H1 (cell line): ENCODE results near the gene ING1. TPM values are rescaled to one million over a fixed set of nuclear protein-coding genes. Genes with fewer than 3 reads are reported as not detected.

Experiments used
- CTCF ChIA-PET: fragments of 300-600 bp; sonication (Branson Sonifier 250); formaldehyde crosslinking; loops from one replicate; lab custom pipeline; 2021; ENCODE audit not compliant: partially characterized antibody; lab: Charles Lee
- POLR2A ChIA-PET: fragments of 300-600 bp; sonication (Branson Sonifier 250); formaldehyde crosslinking; loops from one replicate; lab custom pipeline; 2021; ENCODE audit warnings: inconsistent platforms; ENCODE audit not compliant: partially characterized antibody; lab: Charles Lee
- DNase-seq, 2 experiments: peaks; one replicate each; pipeline versions ENCODE4 v3.0.0 to v3.0.0-alpha.2; 2010 to 2022; ENCODE audit warnings: low spot score in 2 of 2, low read depth in 1 of 2, mixed read lengths in 1 of 2
- FAIRE-seq: peaks from 2 replicates; lab custom pipeline; 2011; peaks lifted over from hg19 to GRCh38; lab: Jason Lieb, UNC
- H2AFZ ChIP-seq: 2 replicates; pipeline ENCODE4 v1.8.1; 2012; ENCODE audit warnings: low read length, inconsistent platforms
- H2AK5ac ChIP-seq: 2 replicates; pipeline ENCODE4 v1.6.1; 2013; ENCODE audit warnings: low read depth, low read length
- H2BK120ac ChIP-seq: replicated peaks from 2 replicates; pipeline ENCODE3; 2013; ENCODE audit warnings: low read depth, low read length, inconsistent platforms
- H2BK12ac ChIP-seq: 2 replicates; pipeline ENCODE4 v1.6.1; 2013; ENCODE audit warnings: low read depth, low read length
- H2BK15ac ChIP-seq: 2 replicates; pipeline ENCODE4 v1.6.1; 2013; ENCODE audit warnings: low read length
- H2BK20ac ChIP-seq: 2 replicates; pipeline ENCODE4 v1.6.1; 2013; ENCODE audit warnings: low read length
- H2BK5ac ChIP-seq: 2 replicates; pipeline ENCODE4 v1.6.1; 2013; ENCODE audit warnings: low read depth, low read length
- H3K14ac ChIP-seq: 2 replicates; pipeline ENCODE4 v1.6.1; 2013; ENCODE audit warnings: inconsistent platforms; ENCODE audit not compliant: insufficient read length
- H3K18ac ChIP-seq: 2 replicates; pipeline ENCODE4 v1.6.1; 2013; ENCODE audit warnings: low read length; ENCODE audit errors: extremely low read depth
- H3K23ac ChIP-seq: 2 replicates; pipeline ENCODE4 v1.6.1; 2013; ENCODE audit warnings: inconsistent platforms; ENCODE audit not compliant: insufficient read length
- H3K23me2 ChIP-seq: 2 replicates; pipeline ENCODE4 v1.6.1; 2013; ENCODE audit warnings: low read depth, low read length
- H3K27ac ChIP-seq: 2 replicates; pipeline ENCODE4 v1.6.1; 2011; ENCODE audit warnings: low read depth, low read length, inconsistent platforms
- H3K27me3 ChIP-seq, 4 experiments: replicated peaks in 1 of 4; 1 replicate in 1 of 4; 2 replicates in 3 of 4; pipeline versions ENCODE4 v1.6.1 to v1.8.1; 2011 to 2013; ENCODE audit warnings: low read length in 3 of 4, mild to moderate bottlenecking in 3 of 4, inconsistent platforms in 2 of 4, mixed read lengths in 2 of 4, moderate library complexity in 1 of 4; ENCODE audit not compliant: control insufficient read depth in 3 of 4, insufficient read depth in 3 of 4; ENCODE audit errors: extremely low read depth in 1 of 4
- H3K36me3 ChIP-seq, 4 experiments: 2 replicates each; pipeline versions ENCODE4 v1.6.1 to v1.8.1; 2011 to 2013; ENCODE audit warnings: mild to moderate bottlenecking in 4 of 4, low read length in 3 of 4, moderate library complexity in 2 of 4, control low read depth in 1 of 4, inconsistent platforms in 1 of 4; ENCODE audit not compliant: insufficient read depth in 4 of 4, control insufficient read depth in 2 of 4
- H3K4ac ChIP-seq: replicated peaks from 2 replicates; pipeline ENCODE3; 2013; ENCODE audit warnings: low read length, low read depth, mixed read lengths, inconsistent platforms; ENCODE audit not compliant: insufficient read length
- H3K4me1 ChIP-seq, 4 experiments: replicated peaks in 1 of 4; 1 replicate in 1 of 4; 2 replicates in 3 of 4; pipeline versions ENCODE4 v1.6.1 to v1.8.1; 2011 to 2013; ENCODE audit warnings: low read length in 3 of 4, inconsistent platforms in 2 of 4, mixed read lengths in 1 of 4; ENCODE audit not compliant: insufficient read depth in 4 of 4, control insufficient read depth in 3 of 4
- H3K4me2 ChIP-seq, 2 experiments: 2 replicates each; pipeline versions ENCODE4 v1.6.1 to v1.8.1; 2011 to 2013; ENCODE audit warnings: low read depth in 2 of 2, low read length in 2 of 2, control low read depth in 1 of 2, inconsistent platforms in 1 of 2, mild to moderate bottlenecking in 1 of 2; ENCODE audit not compliant: insufficient read depth in 1 of 2
- H3K4me3 ChIP-seq, 4 experiments: fragments of 200-600, 300-600 bp in 1 of 4; sonication (generic), shearing (Covaris generic), sonication (Bioruptor Twin) in 1 of 4; 2 replicates each; pipeline versions ENCODE4 v1.5.1 to v1.8.1; 2011 to 2016; ENCODE audit warnings: low read length in 4 of 4, low read depth in 3 of 4, control low read depth in 2 of 4, inconsistent platforms in 2 of 4, mild to moderate bottlenecking in 2 of 4, mixed read lengths in 1 of 4, moderate library complexity in 1 of 4; ENCODE audit not compliant: insufficient read depth in 2 of 4; ENCODE audit errors: extremely low read depth in 1 of 4
- H3K56ac ChIP-seq: replicated peaks from 2 replicates; pipeline ENCODE3; 2013; ENCODE audit warnings: low read depth, mild to moderate bottlenecking, mixed read lengths, low read length, inconsistent platforms; ENCODE audit not compliant: insufficient read length
- H3K79me1 ChIP-seq: 2 replicates; pipeline ENCODE4 v1.6.1; 2013; ENCODE audit warnings: low read depth, low read length, control low read depth
- H3K79me2 ChIP-seq, 2 experiments: 2 replicates each; pipeline versions ENCODE4 v1.6.1 to v1.8.1; 2012 to 2013; ENCODE audit warnings: low read length in 2 of 2, mild to moderate bottlenecking in 2 of 2, inconsistent platforms in 1 of 2; ENCODE audit not compliant: insufficient read depth in 2 of 2, control insufficient read depth in 1 of 2
- H3K9ac ChIP-seq, 4 experiments: replicated peaks in 1 of 4; 1 replicate in 1 of 4; 2 replicates in 3 of 4; pipeline versions ENCODE4 v1.6.1 to v1.8.1; 2011 to 2013; ENCODE audit warnings: low read depth in 3 of 4, low read length in 3 of 4, control low read depth in 2 of 4, mild to moderate bottlenecking in 2 of 4, moderate library complexity in 2 of 4, inconsistent platforms in 1 of 4; ENCODE audit errors: extremely low read depth in 1 of 4
- H3K9me3 ChIP-seq, 2 experiments: 2 replicates each; pipeline versions ENCODE4 v1.6.1 to v1.8.1; 2012 to 2013; ENCODE audit warnings: mild to moderate bottlenecking in 2 of 2, moderate library complexity in 2 of 2, control low read depth in 1 of 2, inconsistent platforms in 1 of 2, low read depth in 1 of 2, low read length in 1 of 2, mixed read lengths in 1 of 2; ENCODE audit not compliant: insufficient read depth in 2 of 2
- H4K20me1 ChIP-seq, 2 experiments: replicated peaks in 1 of 2; 2 replicates each; pipeline versions ENCODE3 to v1.8.1; 2011 to 2013; ENCODE audit warnings: inconsistent platforms in 2 of 2, low read length in 2 of 2, mild to moderate bottlenecking in 1 of 2; ENCODE audit not compliant: insufficient read depth in 2 of 2, control insufficient read depth in 1 of 2
- H4K5ac ChIP-seq: 2 replicates; pipeline ENCODE4 v1.6.1; 2013; ENCODE audit warnings: low read length, low read depth, mixed read lengths, inconsistent platforms; ENCODE audit not compliant: insufficient read length
- H4K8ac ChIP-seq: 2 replicates; pipeline ENCODE4 v1.8.0; 2013; ENCODE audit warnings: mild to moderate bottlenecking, moderate library complexity, low read length, inconsistent platforms; ENCODE audit not compliant: insufficient read depth; ENCODE audit errors: extremely low read depth
- H4K91ac ChIP-seq: replicated peaks from 2 replicates; pipeline ENCODE3; 2013; ENCODE audit warnings: low read length, mixed read lengths, inconsistent platforms; ENCODE audit not compliant: insufficient read length
- ATF3 ChIP-seq: IDR thresholded peaks from 2 replicates; pipeline ENCODE4 v1.6.1; 2011; ENCODE audit warnings: low read depth, mild to moderate bottlenecking, low read length; ENCODE audit not compliant: insufficient read depth
- EP300 ChIP-seq, 2 experiments: IDR thresholded peaks; 1 replicate in 1 of 2; 2 replicates in 1 of 2; pipeline ENCODE4 v1.6.1; 2011 to 2012; ENCODE audit warnings: low read depth in 2 of 2, low read length in 2 of 2, mild to moderate bottlenecking in 2 of 2, borderline replicate concordance in 1 of 2, inconsistent platforms in 1 of 2, moderate library complexity in 1 of 2
- GABPA ChIP-seq: IDR thresholded peaks from 2 replicates; pipeline ENCODE4 v1.6.1; 2011; ENCODE audit warnings: mild to moderate bottlenecking, low read length, moderate library complexity, borderline replicate concordance; ENCODE audit not compliant: insufficient read depth
- HDAC6 ChIP-seq: IDR thresholded peaks from one replicate; pipeline ENCODE4 v1.7.1; 2012; ENCODE audit warnings: low read depth, mild to moderate bottlenecking, inconsistent platforms, low read length, moderate library complexity
- KDM1A ChIP-seq: fragments of 200-600, 300-600 bp; sonication (generic); IDR thresholded peaks from 2 replicates; pipeline ENCODE4 v1.7.1; 2016; ENCODE audit warnings: mild to moderate bottlenecking, low read length, borderline replicate concordance
- KDM4A ChIP-seq: IDR thresholded peaks from one replicate; pipeline ENCODE4 v1.7.1; 2012; ENCODE audit warnings: low read depth, mild to moderate bottlenecking, moderate library complexity, low read length, inconsistent platforms; ENCODE audit not compliant: severe bottlenecking
- MAFK ChIP-seq: IDR thresholded peaks from 2 replicates; pipeline ENCODE4 v1.6.1; 2012; ENCODE audit warnings: low read depth, mild to moderate bottlenecking, improper control_type of control experiment, low read length
- POU5F1 ChIP-seq: IDR thresholded peaks from 2 replicates; pipeline ENCODE4 v1.6.1; 2011; ENCODE audit warnings: low read depth, mild to moderate bottlenecking, low read length, moderate library complexity
- SAP30 ChIP-seq: fragments of 300-600 bp; sonication (generic); IDR thresholded peaks from 2 replicates; pipeline ENCODE4 v1.7.1; 2012; ENCODE audit warnings: low read length, moderate library complexity, mild to moderate bottlenecking, inconsistent platforms; ENCODE audit not compliant: insufficient read depth, insufficient replicate concordance
- SP1 ChIP-seq: IDR thresholded peaks from 2 replicates; pipeline ENCODE4 v1.6.1; 2011; ENCODE audit warnings: low read depth, low read length
- TAF7 ChIP-seq: optimal IDR thresholded peaks from 2 replicates; pipeline ENCODE3; 2011; ENCODE audit warnings: low read depth, mild to moderate bottlenecking, inconsistent platforms, low read length, moderate library complexity, borderline replicate concordance
- TBP ChIP-seq: IDR thresholded peaks from 2 replicates; pipeline ENCODE4 v1.6.1; 2011; ENCODE audit warnings: low read depth, low read length, improper control_type of control experiment
- TEAD4 ChIP-seq: IDR thresholded peaks from 2 replicates; pipeline ENCODE4 v1.6.1; 2012; ENCODE audit warnings: low read depth, low read length, inconsistent platforms, mixed read lengths
- WGBS, 2 experiments: shearing (Covaris generic) in 1 of 2; methylation state at CpG; one replicate each; pipeline versions ENCODE4 v1.1.6 to v1.1.7; 2013 to 2015; ENCODE audit warnings: low lambda C conversion rate in 2 of 2, mixed read lengths in 2 of 2, inconsistent platforms in 1 of 2, low coverage in 1 of 2, missing lambda C conversion rate in 1 of 2; ENCODE audit not compliant: insufficient replicate concordance in 2 of 2, insufficient coverage in 1 of 2, insufficient read length in 1 of 2; ENCODE audit errors: extremely low coverage in 1 of 2, missing lambda C conversion rate in 1 of 2; 5-methylcytosine and 5-hydroxymethylcytosine counted together
- polyA plus RNA-seq, 7 experiments: library from polyadenylated mRNA; depleted of rRNA in 3 of 7; stranded (reverse) in 5 of 7; unstranded in 2 of 7; fragments of >200 nt in 5 of 7; fragments of 200-250 nt in 2 of 7; gene quantifications; 1 replicate in 5 of 7; 2 replicates in 1 of 7; 4 replicates in 1 of 7; pipeline versions ENCODE4 v1.2.1 to v1.2.3, GENCODE V29; 2011 to 2013; ENCODE audit warnings: missing spikeins in 2 of 7, mixed read lengths in 2 of 7
- total RNA-seq: library from RNA; stranded (reverse); fragmentation: NEBNext Ultra II Directional; extraction: Animal tissue kit (Norgen Biotek cat#: 25700); gene quantifications from 2 replicates; pipeline ENCODE4 v1.2.1, GENCODE V29; 2021

The ING1 gene
- total and polyA plus RNA-seq, 2 of the 8 experiments (the other 6 are each of a cell fraction or from before 2014, with no cell fraction given): 22.3 to 26.6 TPM

GRCh38 chr13:110696776-110697175 is 16.7 kb upstream of the ING1 start:
- POLR2A ChIA-PET: interaction anchor here (0.6 kb wide), 1 partner anchor 175 kb away, joined by 3 read pairs; no protein-coding TSS in a partner anchor
- Histone ChIP-seq H3K4me2 (no peak overlapping the region), H3K18ac (no peak overlapping the region), H3K27ac (no peak overlapping the region), H2BK12ac (no peak overlapping the region), H2BK20ac (no peak overlapping the region), H3K56ac (no peak overlapping the region), H2BK120ac (no peak overlapping the region), H3K27me3 (no peaks in the 10 kb centered on the region), H4K20me1 (peaks cover 0 to 2% of the 10 kb centered on the region in 2 experiments), H3K4ac (no peak overlapping the region), H3K23ac (no peak overlapping the region), H2AK5ac (no peak overlapping the region), H3K4me1 (no peaks in the 10 kb centered on the region), H4K5ac (no peak overlapping the region), H3K79me2 (no peaks in the 10 kb centered on the region), H3K23me2 (no peaks in the 10 kb centered on the region; the same call in 1 of the 2 replicates), H3K14ac (no peak overlapping the region), H4K8ac (no peak overlapping the region), H2AFZ (no peak overlapping the region), H3K9me3 (no peaks in the 10 kb centered on the region), H4K91ac (no peak overlapping the region), H3K36me3 (peaks cover 4 to 33% (median 24%) of the 10 kb centered on the region in 4 experiments; a peak in 6 of 8 replicates), H3K79me1 (0 out of 2 replicates have a peak, but pooled peaks cover 2% of the 10 kb centered on the region), H2BK15ac (no peak overlapping the region), H2BK5ac (no peak overlapping the region), H3K9ac (no peak overlapping the region), H3K4me3 (no peak overlapping the region)
- CTCF ChIA-PET: interaction anchor here (1.1 kb wide), 2 partner anchors 16 to 32 kb away, joined by 3 read pairs; no protein-coding TSS in a partner anchor
- DNase-seq: no peak
- FAIRE-seq: no peak
- WGBS, 2 experiments: 93% methylated on average over 10 of the region's 10 CpGs; no CpG with 5 or more reads in 1 of the 2 experiments
- no peak for TF ChIP-seq POU5F1
- no peak for TF ChIP-seq KDM1A
- TF ChIP-seq TAF7: no peak
- TF ChIP-seq GABPA: no peak
- no peak for TF ChIP-seq TEAD4
- TF ChIP-seq KDM4A: no peak
- TF ChIP-seq ATF3: no peak
- no peak for TF ChIP-seq TBP
- no peak for TF ChIP-seq EP300 (IDR thresholded peaks at IDR 0.05; ENCODE audit: borderline replicate concordance in 1 of 2, low read depth in 2 of 2, low read length in 2 of 2)
- no peak for TF ChIP-seq MAFK
- no peak for TF ChIP-seq SAP30
- TF ChIP-seq HDAC6: no peak
- no peak for TF ChIP-seq SP1
